Stimulated activated CD4-positive, alpha-beta T cell treated with anti-CD3 and anti-CD28 coated beads, Interleukin-2, amount 100 ng/mL, for 24 hours (primary cell): Measurements from ENCODE around the gene ARID2.

Experiments used
- DNase-seq, 2 donors: peaks; one replicate each; pipeline ENCODE4 v3.0.0-alpha.2; 2020

ARID2 gene

DNA sequence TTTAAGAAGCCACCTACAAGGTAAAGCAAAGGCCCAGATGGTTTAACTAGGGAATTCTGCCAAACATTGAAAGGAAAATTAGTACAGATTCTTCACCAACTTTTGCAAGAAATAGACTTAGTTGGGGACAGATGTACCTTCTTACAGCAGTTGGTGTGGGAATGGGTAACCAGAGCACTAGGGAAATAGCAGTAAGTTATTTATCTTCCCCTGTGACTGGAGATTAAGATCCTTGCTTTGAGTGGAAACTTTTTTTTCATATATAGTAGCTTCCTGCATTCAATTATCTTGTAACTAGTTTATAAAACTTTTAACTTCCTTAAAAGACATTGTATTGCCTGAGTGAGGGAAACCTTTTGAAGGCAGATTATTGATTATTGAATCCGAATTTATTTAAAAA lies 44.2 kb downstream of the ARID2 start:
- no peak for DNase-seq

DNA sequence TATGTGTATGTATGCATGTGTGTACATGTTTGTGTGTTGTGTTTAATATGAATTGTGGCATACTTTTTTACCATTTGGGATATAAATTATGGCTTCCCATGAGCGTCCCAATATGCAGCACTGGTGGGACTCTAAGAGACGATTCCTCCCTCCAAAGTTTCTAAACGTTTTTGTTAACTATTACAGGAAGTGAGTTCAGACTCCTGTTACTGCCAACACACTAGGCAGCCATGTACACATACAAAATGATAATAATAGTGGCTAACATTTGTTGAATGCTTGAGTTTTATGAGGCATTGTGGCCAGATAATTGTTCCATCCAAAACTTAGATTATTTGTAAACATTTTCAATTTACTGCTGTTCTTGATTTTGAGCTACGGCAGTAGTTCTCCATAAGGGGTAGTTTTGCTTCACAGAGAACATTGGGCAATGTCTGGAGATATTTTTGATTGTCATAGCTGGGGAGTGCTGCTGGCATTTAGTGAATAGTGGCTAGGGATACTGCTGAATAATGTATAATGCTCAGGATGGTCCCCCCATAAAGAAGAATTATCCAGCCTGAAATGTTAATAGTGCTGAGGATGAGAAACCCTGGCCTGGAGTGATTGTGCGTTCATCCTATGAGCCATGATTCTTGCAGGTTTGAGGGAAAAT lies 45.1 kb downstream of the ARID2 start:
- no peak for DNase-seq

DNA sequence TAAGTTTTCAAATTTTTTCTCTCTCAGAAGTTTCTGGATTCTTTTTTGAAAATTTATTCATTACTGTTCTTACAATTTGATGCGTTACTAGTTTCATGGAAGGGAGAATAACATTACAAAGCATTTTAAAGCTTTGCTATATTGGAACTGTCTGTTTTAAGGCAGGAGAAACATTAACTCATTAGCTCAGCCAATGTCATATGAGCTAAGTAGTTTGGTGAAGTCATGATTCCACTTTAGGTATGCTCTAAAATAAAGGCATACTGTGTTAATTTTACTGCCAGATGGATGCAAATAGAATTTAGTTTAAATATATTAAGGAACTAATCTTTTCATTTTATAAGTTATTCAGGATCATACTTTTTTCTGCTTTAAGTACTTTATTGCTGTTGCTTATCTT lies 46.0 kb downstream of the ARID2 start:
- no peak for DNase-seq

DNA sequence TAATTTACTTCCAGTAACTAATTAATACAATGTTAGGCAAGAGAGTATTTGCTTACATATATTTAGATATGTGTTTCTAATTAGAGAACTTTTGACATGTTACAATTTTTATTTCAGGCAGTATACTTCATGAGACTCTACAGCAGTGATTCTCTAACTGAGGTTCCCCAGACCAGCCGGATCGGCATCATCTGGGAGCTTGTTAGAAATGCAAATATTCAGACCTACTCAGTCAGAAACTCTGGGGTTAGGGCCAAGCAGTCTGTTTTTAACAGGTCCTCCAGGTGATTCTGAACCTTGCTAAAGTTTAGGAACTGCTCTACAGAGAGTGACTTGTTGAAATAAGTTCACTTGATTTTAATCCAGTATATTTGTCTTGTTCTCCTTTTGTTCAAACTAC lies 46.5 kb downstream of the ARID2 start:
- no peak for DNase-seq

DNA sequence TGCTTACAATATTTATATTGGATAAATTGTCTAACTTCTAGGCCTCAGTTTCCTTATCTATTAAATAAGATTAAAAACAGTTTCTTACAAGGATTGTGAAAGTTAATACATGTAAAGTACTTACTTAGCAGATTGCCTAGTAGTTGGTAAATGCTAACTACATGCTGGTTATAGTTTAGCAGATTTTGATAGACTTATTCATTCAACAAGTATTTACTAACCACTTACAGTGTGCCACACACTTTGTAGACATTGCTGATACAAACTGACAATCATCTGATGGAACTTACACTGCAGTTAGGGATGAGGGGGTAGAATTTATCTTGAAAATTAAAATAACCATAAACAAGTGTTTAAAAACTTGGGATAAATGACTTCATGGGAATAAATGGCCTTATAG lies 50.4 kb downstream of the ARID2 start:
- DNase-seq, result no peak

DNA sequence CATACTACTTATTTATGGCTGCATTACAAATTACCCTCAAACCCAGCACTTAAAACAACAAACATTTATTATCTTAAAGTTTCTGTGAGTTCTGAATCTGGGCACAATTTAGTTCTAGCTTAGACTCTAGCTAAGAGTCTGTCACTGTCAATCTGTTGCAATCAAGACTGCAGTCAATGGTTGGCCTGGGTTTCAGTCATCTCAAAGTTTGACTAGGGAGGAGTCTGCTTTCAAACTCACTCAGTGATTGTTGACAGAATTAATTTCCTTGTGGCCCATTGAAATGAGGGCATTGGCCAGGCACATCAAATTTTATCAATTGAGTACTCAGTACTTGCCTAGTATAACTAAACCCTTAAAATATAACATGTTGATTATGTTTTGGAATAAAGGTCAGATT lies 51.6 kb downstream of the ARID2 start:
- DNase-seq, result no peak

DNA sequence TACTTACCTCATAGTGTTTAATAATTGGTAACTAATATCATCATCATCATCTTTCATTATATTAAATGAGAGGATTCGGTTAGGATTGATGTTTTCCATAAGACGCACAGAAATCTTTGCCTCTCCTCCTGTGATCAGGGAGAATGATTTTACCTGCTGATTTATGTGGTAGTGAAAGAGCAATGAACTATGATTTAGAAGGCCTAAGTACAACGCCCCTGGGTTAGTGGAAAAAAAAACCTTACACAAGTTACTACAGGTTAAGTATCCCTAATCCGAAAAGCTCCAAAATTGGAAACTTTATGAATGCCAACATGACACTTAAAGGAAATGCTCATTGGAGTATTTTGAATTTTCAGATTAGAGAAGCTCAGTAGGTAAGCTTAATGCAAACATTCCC lies 55.8 kb downstream of the ARID2 start:
- no peak for DNase-seq

DNA sequence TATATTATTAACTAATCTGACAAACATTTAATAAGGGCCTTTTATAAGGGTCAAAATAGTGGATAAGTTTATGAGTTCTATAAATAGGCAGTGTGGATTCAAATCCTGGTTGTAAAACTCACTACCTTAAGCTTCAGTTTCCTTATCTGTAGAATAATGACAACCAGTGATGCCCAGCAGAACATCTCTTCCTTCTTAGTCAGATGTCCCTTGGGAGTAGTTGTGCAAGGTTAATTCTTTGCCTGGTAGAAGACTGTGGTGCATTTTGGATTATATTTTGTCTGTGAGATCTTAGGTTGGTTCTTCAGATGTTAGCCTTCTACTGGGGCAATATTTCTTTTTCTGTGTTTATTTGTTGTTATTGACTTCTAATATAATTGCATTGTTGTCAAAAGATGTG lies 59.5 kb downstream of the ARID2 start:
- no peak for DNase-seq

DNA sequence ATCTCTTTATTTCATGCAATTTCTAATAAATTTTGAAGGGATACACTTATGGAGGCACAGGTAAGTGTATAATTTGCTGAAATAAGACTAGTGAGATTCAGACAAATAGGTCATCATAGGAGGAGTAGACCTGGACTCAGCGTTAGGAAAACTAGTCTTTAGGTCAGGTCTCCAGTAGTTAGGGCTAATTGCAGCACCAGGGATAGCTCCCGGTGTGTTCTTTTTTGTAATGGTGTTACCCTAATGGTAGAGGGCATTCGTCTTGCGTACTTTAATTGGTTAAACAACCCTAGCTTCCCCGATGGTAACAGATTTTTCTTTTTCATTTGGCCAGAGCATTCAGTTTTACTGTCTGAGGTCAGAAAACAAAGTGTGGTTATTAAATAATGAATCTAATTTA lies 64.9 kb downstream of the ARID2 start:
- no peak for DNase-seq

DNA sequence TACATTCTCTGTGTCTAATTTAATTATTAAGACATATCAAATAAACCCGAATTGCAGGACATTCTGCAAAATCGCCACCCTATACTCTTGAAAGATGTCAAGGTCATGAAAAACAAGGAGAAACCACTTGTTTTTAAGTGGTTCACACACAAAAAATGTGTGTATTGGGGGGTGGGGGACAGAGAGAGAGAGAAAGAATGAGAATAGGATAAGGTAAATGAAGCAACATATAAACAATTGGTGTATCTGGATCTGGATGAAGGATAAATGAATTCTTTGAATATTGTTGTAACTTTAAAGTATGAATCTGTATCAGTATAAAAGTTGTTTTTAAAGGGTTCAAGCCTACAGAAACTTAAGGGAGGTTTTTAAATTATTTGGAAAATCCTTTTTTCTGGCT lies 72.1 kb downstream of the ARID2 start:
- no peak for DNase-seq

DNA sequence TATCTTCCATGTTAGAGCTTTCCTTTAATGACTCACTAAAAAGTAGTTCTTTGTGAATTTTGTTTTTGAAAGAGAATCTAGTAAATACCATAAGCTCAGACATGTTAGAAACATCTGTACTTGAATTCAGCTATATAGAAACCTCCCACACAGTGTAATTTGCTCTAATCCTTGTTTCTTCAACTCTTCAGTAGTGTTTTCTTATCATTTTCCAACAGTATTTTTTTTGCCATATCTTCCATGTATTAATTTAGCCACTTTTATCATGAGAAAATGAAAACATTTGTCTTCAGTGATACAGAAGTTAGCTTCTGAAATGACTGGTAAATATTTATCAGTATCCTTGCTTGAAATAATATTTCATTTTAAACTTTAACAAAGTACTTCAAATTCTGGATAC lies 73.6 kb downstream of the ARID2 start:
- DNase-seq, result no peak

DNA sequence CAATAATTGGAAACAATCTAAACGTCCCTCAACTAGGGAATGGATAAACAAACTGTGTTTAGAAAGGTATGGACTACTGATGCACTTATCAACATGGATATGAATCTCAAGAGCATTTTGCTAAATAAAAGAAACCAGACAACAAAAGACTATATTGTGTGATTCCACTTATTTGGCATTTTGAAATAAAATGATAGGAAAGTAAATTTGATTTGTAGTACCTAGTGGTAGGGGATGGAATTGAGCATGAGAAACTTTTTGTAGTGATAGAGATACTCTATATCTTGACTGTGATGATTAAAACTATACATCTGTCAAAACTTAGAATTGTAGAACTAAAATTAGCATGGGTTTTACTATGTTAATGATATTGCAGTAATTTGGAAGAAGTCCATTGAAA lies 87.1 kb downstream of the ARID2 start:
- no peak for DNase-seq

DNA sequence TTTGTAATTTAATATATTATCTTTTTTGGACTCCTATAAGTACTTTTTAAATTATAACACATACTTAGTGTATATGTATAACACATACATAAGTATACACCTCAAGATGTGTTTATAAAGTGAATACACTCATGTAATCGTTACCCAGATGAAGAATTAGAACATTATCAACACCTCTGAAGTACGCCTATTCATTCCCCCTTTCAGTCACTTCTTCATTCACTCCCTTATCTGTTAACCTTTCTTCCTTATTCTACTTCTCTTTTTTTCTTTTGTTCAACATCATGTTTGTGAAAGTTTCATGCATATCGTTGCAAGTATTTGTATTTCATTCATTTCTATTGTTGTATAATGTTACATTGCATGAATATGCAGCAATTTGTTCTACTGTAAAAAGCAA lies 98.5 kb downstream of the ARID2 start:
- DNase-seq, result no peak

DNA sequence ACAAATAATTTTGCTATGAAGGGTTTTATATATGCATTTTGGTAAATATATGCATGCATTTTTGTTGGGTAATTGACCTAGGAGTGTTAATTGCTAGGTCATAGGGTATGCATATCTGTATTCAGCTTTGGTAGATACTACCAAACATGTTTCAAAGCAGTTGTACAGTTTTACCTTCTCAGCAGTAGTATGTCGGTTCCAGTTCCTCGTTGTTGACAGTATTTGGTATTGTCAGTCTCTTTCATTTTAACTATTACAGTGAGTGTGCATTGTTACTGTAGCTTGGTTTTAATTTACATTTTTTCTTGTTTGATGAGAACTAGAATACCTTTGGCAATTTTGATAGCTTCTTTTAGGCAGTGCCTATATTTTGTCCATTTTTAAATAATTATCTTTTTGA lies 98.9 kb downstream of the ARID2 start:
- DNase-seq, result no peak

DNA sequence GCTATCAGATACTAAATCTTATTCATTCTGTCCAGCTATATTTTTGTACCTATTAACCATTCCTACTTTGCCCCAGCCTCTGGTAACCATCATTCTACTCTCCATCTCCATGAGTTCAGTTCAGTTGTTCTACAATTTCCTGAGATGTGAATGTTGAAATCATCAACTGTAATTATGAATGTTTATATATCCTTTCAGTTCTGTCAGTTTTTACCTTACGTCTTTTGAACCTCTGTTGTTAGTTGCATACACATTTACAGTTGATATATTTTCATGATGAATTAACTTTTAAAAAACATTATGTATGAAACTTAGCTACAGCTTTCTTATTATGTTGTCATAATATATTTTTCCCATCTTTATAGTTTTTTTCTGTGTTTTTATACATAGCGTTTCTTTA lies 102.1 kb downstream of the ARID2 start:
- DNase-seq, result no peak

DNA sequence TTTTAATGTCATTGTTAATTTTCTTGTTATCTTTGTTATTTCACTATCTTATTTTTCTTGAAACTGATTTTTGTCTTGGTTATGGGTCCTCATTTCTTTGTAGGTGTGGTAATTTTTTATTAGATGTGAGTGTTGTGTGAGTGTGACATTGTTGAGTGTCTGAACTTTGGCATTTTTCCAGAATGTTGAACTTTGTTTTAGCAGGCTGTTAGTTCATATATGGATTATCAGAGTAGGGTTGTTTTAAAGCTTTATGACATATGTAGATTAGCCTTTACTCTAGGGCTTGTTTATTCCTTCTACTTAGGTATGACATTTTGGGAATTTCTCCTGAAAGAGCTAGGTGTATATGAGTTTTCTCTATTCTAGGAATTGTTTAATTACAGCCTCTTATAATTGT lies 103.9 kb downstream of the ARID2 start:
- no peak for DNase-seq

DNA sequence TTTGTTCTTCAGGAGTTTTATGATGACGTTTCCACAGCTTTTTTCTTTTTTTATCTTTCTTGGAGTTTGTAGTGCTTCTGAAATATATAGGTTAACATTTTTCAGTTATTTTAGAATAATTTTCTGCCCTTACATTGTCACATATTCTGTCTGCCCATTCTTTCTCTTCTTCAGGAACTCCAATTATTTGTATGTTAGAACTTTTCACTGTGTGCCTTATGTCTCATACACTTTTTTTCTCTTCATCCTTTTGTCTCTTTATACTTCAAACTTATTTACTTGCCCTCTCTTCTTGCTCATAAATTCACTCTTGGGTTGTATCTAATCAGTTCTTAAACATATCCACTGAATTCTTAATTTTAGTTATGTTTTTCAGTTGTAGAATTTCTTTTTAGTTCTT lies 105.3 kb downstream of the ARID2 start:
- DNase-seq, result no peak

DNA sequence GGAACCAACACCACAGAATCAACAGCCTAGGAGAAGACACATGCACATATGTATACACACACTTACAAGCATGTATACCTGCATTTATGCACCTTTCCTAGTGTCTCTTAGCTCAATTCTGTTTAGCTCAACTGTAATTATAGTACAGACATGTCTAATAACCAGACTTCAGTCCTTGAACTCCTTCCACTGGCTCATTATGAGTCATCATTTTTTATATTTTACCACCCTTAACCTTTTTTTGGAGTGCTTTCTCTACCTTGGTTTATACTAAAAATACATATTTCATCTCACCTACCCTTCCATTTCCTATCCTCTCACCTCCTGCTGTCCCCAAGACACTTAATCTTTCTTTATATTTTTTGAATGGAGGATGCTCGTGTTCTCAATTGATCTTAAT lies 110.4 kb downstream of the ARID2 start:
- no peak for DNase-seq

DNA sequence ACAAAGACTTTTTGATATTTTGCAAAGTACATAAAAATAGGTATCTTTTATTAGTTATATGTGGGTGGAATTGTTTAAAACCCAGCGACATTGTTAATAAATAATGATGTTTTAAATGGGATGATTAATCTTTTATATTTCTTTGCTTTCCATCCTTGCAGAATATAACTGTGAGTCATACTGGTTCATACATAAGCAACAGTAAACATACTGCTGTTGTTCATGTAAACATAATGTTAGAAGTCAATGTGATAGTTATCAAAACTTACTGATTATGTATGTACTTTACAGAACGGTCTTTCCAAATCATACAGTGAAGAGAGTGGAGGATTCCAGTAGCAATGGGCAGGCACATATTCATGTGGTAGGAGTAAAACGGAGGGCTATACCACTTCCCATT lies 119.8 kb downstream of the ARID2 start:
- DNase-seq, result no peak

DNA sequence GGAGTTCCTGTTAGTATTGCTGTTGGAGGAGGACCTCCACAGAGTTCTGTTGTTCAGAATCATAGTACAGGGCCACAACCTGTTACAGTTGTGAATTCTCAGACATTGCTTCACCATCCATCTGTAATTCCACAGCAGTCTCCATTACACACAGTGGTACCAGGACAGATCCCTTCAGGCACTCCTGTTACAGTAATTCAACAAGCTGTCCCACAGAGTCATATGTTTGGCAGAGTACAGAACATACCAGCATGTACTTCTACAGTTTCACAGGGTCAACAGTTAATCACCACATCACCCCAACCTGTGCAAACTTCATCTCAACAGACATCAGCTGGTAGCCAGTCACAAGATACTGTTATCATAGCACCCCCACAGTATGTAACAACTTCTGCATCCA lies 120.8 kb downstream of the ARID2 start:
- DNase-seq, result no peak

DNA sequence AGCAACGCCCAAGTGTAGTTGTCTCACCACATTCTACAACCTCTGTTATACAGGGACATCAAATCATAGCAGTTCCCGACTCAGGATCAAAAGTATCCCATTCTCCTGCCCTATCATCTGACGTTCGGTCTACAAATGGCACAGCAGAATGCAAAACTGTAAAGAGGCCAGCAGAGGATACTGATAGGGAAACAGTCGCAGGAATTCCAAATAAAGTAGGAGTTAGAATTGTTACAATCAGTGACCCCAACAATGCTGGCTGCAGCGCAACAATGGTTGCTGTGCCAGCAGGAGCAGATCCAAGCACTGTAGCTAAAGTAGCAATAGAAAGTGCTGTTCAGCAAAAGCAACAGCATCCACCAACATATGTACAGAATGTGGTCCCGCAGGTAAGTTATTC lies 123.0 kb downstream of the ARID2 start:
- DNase-seq, result no peak

DNA sequence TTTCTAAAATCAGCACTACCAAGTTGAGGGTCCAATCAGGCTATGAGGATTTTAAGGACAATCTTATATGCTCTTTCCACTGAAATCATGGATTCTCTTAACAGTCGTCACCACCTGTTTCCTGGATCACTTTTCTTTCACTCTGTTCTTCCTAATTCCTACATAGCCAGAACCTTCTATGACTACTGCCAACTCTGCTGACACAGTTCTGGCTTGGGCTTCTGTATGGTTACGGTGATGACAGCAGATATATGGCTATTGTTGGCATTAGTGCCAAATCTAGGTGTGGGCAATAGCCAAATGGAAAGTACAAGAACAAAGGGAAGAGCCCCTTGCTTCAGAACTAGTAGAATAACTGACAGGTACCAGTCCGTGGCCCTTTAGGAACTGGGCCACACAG lies 124.0 kb downstream of the ARID2 start:
- DNase-seq, result no peak

DNA sequence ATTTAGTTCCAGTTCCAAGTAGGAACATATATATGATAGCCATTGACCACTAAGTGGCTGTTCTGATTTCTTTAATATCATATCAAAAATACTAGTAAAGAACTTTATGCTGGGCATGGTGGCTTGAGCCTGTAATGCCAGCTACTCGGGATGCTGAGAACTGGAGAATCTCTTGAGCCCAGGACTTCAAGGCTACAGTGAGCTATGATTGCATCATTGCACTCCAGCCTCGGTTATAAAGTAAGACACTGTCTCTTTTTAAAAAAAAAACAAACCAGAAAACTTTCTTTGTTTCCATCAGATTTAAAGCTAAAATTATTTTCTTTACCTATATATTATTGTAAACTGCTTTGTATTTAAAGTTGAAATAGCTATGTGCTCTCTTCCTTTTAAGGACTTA lies 133.8 kb downstream of the ARID2 start:
- DNase-seq, result no peak

DNA sequence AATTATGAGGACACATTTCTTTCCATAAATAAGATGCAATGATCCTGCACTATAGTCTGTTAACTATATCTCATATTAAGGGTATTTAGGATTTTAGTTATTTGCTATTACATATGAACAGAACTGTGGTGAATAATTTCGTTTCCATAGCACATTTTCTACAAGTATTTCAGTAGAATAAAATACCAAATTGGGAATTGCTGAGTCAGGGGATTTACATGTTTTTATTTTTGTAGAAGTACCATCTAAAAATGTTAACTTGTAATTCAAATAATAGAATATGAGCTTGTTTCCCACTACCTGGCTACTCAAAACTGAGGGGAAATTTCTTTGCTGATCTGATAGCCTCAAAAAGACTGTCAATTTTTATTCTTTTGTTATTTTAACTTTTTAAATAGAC lies 136.8 kb downstream of the ARID2 start:
- no peak for DNase-seq

DNA sequence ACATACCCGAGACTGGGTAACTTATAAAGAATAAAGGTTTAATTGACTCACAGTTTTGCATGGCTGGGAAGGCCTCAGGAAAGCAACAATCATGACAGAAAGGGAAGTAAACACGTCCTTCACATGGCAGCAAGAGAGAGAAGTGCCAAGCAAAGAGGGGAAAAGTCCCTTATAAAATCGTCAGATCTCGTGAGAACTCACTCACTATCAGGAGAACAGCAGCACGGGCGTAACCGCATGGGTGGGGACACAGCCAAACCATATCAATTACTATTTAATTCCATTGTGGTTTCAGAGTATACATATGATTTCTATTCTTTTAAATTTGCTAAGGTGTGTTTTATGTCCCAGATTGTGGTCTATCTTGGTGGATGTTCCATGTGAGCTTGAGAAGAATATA lies 142.9 kb downstream of the ARID2 start:
- no peak for DNase-seq

DNA sequence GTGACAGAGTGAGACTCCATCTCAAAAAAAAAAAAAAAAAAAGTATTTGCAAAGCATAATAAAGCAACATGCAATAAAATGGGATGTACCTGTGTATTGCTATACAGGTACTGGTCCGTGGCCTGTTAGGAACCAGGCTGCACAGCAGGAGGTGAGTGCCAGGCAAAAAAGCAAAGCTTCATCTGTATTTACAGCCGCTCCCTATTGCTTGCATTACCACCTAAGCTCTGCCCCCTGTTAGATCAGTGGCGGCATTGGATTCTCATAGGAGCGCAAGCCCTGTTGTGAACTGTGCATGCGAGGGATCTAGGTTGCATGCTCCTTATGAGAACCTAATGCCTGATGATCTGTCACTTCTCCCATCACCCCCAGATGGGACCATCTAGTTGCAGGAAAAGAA lies 147.6 kb downstream of the ARID2 start:
- no peak for DNase-seq
